ENCODE results near the gene ARHGEF17. TPM values are rescaled to one million over a fixed set of nuclear protein-coding genes. Genes with fewer than 3 reads are reported as not detected.

ARHGEF17 gene
- total RNA-seq, 4 donors from 2014 or later, result 3.2 to 33.8 (median 17.4) TPM

GRCh38 chr11:73342633-73343032 lies 34.6 kb downstream of the ARHGEF17 start:
- H3K36me3 ChIP-seq, result no peaks in the 10 kb centered on the region
- no peak overlapping the region for H3K27ac ChIP-seq
- DNase-seq, result no peak
- H3K4me3 ChIP-seq, result peak overlapping the region in 3 of 4 donors; percentile 9 to 43 (median 42)
- H3K9me3 ChIP-seq, result no peaks in the 10 kb centered on the region
- H3K27me3 ChIP-seq, result no peaks in the 10 kb centered on the region
- TF ChIP-seq POLR2A (IDR thresholded peaks at IDR 0.05) (no peak), CTCF (IDR thresholded peaks at IDR 0.05) (no peak)
- peaks cover 0 to 27% (median 0%) of the 10 kb centered on the region in 4 donors for H3K4me1 ChIP-seq

- Histone ChIP-seq H3K36me3 (no peaks in the 10 kb centered on the region), H3K27ac (no peak overlapping the region), H3K27me3 (no peaks in the 10 kb centered on the region), H3K4me1 (peaks cover 0 to 27% (median 0%) of the 10 kb centered on the region in 4 donors), H3K4me3 (peak overlapping the region in 2 of 4 donors; percentile 42 to 43), H3K9me3 (no peaks in the 10 kb centered on the region)
- TF ChIP-seq POLR2A (IDR thresholded peaks at IDR 0.05) (no peak), CTCF (IDR thresholded peaks at IDR 0.05) (no peak)
- DNase-seq, result no peak
These were observed 35.2 kb downstream of the ARHGEF17 start for GRCh38 chr11:73343076-73343873.

GRCh38 chr11:73344191-73344607 lies 36.1 kb downstream of the ARHGEF17 start:
- Histone ChIP-seq H3K36me3 (no peaks in the 10 kb centered on the region), H3K4me3 (no peak overlapping the region), H3K4me1 (peaks cover 0 to 24% (median 0%) of the 10 kb centered on the region in 4 donors), H3K27ac (no peak overlapping the region), H3K27me3 (no peaks in the 10 kb centered on the region), H3K9me3 (no peaks in the 10 kb centered on the region)
- DNase-seq, result no peak
- TF ChIP-seq POLR2A (IDR thresholded peaks at IDR 0.05), result no peak
- no peak for TF ChIP-seq CTCF (IDR thresholded peaks at IDR 0.05)

- no peak for DNase-seq
- no peaks in the 10 kb centered on the region for H3K9me3 ChIP-seq
- H3K36me3 ChIP-seq, result no peaks in the 10 kb centered on the region
- no peak overlapping the region for H3K27ac ChIP-seq
- H3K4me1 ChIP-seq, result peaks cover 0 to 19% (median 0%) of the 10 kb centered on the region in 4 donors
- TF ChIP-seq POLR2A (IDR thresholded peaks at IDR 0.05) (no peak), CTCF (IDR thresholded peaks at IDR 0.05) (no peak)
- no peak overlapping the region for H3K4me3 ChIP-seq
- H3K27me3 ChIP-seq, result no peaks in the 10 kb centered on the region
These were observed 37.5 kb downstream of the ARHGEF17 start for GRCh38 chr11:73345481-73346160.

- H3K4me3 ChIP-seq, result no peak overlapping the region
- no peaks in the 10 kb centered on the region for H3K9me3 ChIP-seq
- no peak overlapping the region for H3K27ac ChIP-seq
- H3K27me3 ChIP-seq, result no peaks in the 10 kb centered on the region
- peaks cover 0 to 19% (median 0%) of the 10 kb centered on the region in 4 donors for H3K4me1 ChIP-seq
- TF ChIP-seq CTCF (IDR thresholded peaks at IDR 0.05) (no peak), POLR2A (IDR thresholded peaks at IDR 0.05) (no peak)
- no peak for DNase-seq
- H3K36me3 ChIP-seq, result no peaks in the 10 kb centered on the region
These were observed 38.3 kb downstream of the ARHGEF17 start for GRCh38 chr11:73346186-73346935.

All from Peyer's patch (tissue), 4 donors.